ENCODE results near the gene LRRC26. TPM values are rescaled to one million over a fixed set of nuclear protein-coding genes. Genes with fewer than 3 reads are reported as not detected.

Gene LRRC26
- total RNA-seq, 1 experiment from 2014 or later = 2.4 TPM

DNA sequence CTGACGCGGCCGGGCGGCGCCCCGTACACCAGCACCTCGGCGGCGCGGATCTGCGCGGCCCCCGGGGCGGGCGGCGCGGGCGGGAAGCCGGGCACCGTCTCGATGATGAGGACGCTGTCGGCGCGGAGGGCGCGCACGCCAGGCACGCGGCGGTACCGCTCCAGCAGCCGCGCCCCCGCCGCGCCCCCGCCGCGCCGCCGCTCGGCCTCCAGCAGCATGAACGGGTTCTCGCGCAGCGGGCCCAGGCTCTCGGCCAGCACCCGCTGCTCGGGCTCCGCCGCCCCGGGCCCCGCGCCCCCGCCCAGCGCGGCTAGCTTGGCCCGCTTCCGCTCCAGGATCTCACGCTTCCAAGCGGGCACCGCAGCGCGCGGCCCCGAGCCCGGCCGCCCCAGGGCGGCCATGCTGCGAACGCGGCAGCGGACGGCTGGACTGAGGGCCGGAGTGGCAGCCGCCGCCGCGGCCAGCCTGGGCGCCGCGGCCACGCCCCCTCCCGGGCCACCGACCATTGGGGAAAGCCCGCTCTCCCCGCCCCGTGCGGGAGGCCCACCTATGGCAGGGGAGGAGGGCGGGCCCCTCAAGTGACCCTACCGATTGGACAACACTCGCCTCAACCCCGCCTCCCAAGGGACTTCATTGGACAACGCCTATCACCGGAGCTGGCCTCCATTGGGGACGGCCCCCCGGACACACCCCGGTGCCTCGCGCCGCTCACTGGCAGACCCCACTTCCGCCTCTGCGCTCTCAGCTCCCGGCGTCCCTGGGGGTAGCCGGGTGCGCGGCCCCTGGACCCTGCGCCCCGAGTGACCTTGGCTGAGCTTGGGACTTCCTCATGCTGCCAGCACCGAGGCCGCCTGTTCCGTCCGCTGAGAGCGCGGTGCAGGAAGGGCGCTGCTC, 30.7 kb upstream of the LRRC26 start, which contains the start of gene TPRN (continued):
- TF ChIP-seq, protein P1, sequence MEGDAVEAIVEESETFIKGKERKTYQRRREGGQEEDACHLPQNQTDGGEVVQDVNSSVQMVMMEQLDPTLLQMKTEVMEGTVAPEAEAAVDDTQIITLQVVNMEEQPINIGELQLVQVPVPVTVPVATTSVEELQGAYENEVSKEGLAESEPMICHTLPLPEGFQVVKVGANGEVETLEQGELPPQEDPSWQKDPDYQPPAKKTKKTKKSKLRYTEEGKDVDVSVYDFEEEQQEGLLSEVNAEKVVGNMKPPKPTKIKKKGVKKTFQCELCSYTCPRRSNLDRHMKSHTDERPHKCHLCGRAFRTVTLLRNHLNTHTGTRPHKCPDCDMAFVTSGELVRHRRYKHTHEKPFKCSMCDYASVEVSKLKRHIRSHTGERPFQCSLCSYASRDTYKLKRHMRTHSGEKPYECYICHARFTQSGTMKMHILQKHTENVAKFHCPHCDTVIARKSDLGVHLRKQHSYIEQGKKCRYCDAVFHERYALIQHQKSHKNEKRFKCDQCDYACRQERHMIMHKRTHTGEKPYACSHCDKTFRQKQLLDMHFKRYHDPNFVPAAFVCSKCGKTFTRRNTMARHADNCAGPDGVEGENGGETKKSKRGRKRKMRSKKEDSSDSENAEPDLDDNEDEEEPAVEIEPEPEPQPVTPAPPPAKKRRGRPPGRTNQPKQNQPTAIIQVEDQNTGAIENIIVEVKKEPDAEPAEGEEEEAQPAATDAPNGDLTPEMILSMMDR (IDR thresholded peaks at IDR 0.05 in 2 of 3, conservative IDR thresholded peaks at IDR 0.05 in 1 of 3; ENCODE audit: borderline replicate concordance in 1 of 3, insufficient read depth in 1 of 3, low read depth in 2 of 3, low read length in 2 of 3) = no peak
- TF ChIP-seq, protein P2, sequence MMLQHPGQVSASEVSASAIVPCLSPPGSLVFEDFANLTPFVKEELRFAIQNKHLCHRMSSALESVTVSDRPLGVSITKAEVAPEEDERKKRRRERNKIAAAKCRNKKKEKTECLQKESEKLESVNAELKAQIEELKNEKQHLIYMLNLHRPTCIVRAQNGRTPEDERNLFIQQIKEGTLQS (IDR thresholded peaks at IDR 0.05) = no peak
- TF ChIP-seq EZH2phosphoT487 (IDR thresholded peaks at IDR 0.05; ENCODE audit: borderline replicate concordance) = no peak
- TF ChIP-seq EGR1 (IDR thresholded peaks at IDR 0.05; ENCODE audit: low read depth) = no peak
- TF ChIP-seq FOSL1 (IDR thresholded peaks at IDR 0.05; ENCODE audit: low read depth) = no peak

DNA sequence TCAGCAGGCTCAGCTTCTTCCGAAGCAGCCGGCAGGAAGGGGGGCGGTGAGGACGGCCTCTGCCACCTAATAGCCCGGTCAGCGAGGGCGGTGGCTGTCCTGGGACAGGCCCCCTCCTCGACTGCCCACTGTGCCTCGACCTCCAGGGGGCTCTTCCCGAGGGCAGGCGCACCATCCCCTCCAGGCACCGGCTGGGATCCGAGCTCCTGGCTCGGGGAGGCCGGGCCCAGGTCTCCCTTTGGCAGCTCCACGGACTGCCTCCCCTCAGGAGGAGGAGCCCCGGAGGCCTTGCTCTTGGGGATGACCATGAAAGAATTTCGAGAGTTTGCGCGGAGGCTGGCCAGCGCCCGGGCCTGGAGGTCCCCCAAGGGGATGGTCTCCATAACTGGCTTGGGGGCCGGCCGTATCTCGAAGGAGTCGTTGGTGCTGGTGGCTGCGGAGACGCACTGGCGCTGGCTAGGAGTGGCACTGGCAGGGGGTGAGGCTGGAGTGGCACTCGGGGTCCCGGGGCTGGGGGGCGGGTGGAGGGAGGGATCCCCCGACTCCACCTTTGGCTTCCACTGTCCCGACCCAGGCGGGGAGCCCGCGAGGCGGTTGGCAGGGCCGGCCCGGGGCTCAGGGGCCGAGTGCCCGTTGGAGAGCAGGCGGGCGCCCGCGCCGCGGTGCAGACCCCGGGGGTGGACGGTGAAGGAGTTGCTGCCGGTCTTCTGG, 29.7 kb upstream of the LRRC26 start:
- CTCF ChIA-PET = no interaction called here
- no peak for DNase-seq (ENCODE audit: low read depth, low spot score)
- H3K4me1 ChIP-seq (ENCODE audit: control insufficient read depth in 1 of 2, insufficient read depth in 2 of 2, low read length in 2 of 2) = peaks cover 40 to 61% of the 10 kb centered on the region in 2 experiments

More for the DNA sequence above, 29.7 kb upstream of the LRRC26 start:
- ATAC-seq = no peak
- BruUV-seq (replicated peaks) = no TSS peak
- H3K79me2 ChIP-seq (ENCODE audit: insufficient read depth, low read length) = peaks cover 35% of the 10 kb centered on the region
- POLR2A ChIA-PET = interaction anchor here (2.6 kb wide), 1 partner anchor 10 kb away, joined by 20 read pairs; the partner anchor contains the start of genes ANAPC2 and SSNA1
- peak overlapping the region; percentile 46 for H3K9ac ChIP-seq (ENCODE audit: low read length)
- RAD21 ChIA-PET (ENCODE audit: low non-redundant PET in 1 of 2, low total read pairs in 2 of 2, uncharacterized antibody in 2 of 2, unreplicated experiment in 2 of 2) = interaction anchor here in 1 of 2 experiments (0.9 kb wide), 1 partner anchor 42 kb away, joined by 7 read pairs; no protein-coding TSS in a partner anchor
- H3K9me3 ChIP-seq (ENCODE audit: control insufficient read depth in 1 of 2, insufficient read depth in 1 of 2, low read depth in 1 of 2, low read length in 2 of 2) = no peaks in the 10 kb centered on the region
- no peaks in the 10 kb centered on the region for H3K9me2 ChIP-seq (ENCODE audit: insufficient read depth)
- peak overlapping the region; percentile 63 for H3K4me2 ChIP-seq (ENCODE audit: low read length)
- peak overlapping the region; percentile 15 to 46; a peak in 3 of 4 replicates for H3K4me3 ChIP-seq (replicated peaks in 1 of 2; ENCODE audit: low read depth in 1 of 2, low read length in 2 of 2)
- intact Hi-C loops (cut with micrococcal nuclease) = loop anchor here (1.0 kb wide), 1 partner anchor 42 kb away; the partner anchor contains the start of gene TUBB4B
- H3K27ac ChIP-seq (ENCODE audit: low read depth, low read length) = peak overlapping the region; percentile 35; the same call in 1 of the 2 replicates
- H4K20me1 ChIP-seq (ENCODE audit: insufficient read depth) = no peaks in the 10 kb centered on the region
- H3K36me3 ChIP-seq (ENCODE audit: control insufficient read depth in 1 of 2, insufficient read depth in 2 of 2, low read length in 2 of 2) = 0 out of 4 replicates have a peak, but pooled peaks cover 0 to 3% of the 10 kb centered on the region in 2 experiments
- no peak for TF ChIP-seq SP1 (IDR thresholded peaks at IDR 0.05; ENCODE audit: low read depth)
- TF ChIP-seq ZFX (IDR thresholded peaks at IDR 0.05) = no peak
- TF ChIP-seq RAD21 (IDR thresholded peaks at IDR 0.05; ENCODE audit: low read depth) = no peak
- TF ChIP-seq JUND (IDR thresholded peaks at IDR 0.05) = no peak
- TF ChIP-seq, protein P1 (IDR thresholded peaks at IDR 0.05 in 2 of 3, conservative IDR thresholded peaks at IDR 0.05 in 1 of 3; ENCODE audit: borderline replicate concordance in 1 of 3, insufficient read depth in 1 of 3, low read depth in 2 of 3, low read length in 2 of 3) = no peak
- no peak for TF ChIP-seq EGR1 (IDR thresholded peaks at IDR 0.05; ENCODE audit: low read depth)
- no peak for TF ChIP-seq YY1 (IDR thresholded peaks at IDR 0.05; ENCODE audit: extremely low read depth, insufficient replicate concordance, low read depth, low read length)
- TF ChIP-seq EZH2 (IDR thresholded peaks at IDR 0.05) = no peak
- TF ChIP-seq FOSL1 (IDR thresholded peaks at IDR 0.05; ENCODE audit: low read depth) = no peak
- no peak for TF ChIP-seq ELF1 (IDR thresholded peaks at IDR 0.05; ENCODE audit: borderline replicate concordance, low read depth)
- TF ChIP-seq, protein P3, sequence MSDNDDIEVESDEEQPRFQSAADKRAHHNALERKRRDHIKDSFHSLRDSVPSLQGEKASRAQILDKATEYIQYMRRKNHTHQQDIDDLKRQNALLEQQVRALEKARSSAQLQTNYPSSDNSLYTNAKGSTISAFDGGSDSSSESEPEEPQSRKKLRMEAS (IDR thresholded peaks at IDR 0.05) = no peak
- TF ChIP-seq, protein P2 (IDR thresholded peaks at IDR 0.05) = no peak
- no peak for TF ChIP-seq CBX3 (IDR thresholded peaks at IDR 0.05; ENCODE audit: low read depth)
- TF ChIP-seq CEBPB (IDR thresholded peaks at IDR 0.05; ENCODE audit: low read depth) = no peak
- no peak overlapping the region for H2AFZ ChIP-seq (ENCODE audit: low read depth, low read length, poor library complexity, severe bottlenecking)
- H3K27me3 ChIP-seq (ENCODE audit: insufficient read depth, low read length) = no peaks in the 10 kb centered on the region

All from HCT116 (cell line).